DOHH2 (cell line): ENCODE measurements around the gene AVPR1B.

ENCODE experiments used
- H3F3A ChIP-seq: fragments of 200-600 bp; sonication (generic), shearing (Covaris generic); 2 replicates; pipeline ENCODE4 v1.6.0; 2016; ENCODE audit warnings: antibody characterized with exemption, mild to moderate bottlenecking; ENCODE audit not compliant: control insufficient read depth, insufficient read depth
- H3K27ac ChIP-seq: fragments of 200-600 bp; sonication (generic); 2 replicates; pipeline ENCODE4 v1.5.1; 2014; ENCODE audit warnings: low read depth, mild to moderate bottlenecking, low read length, moderate library complexity
- H3K27me3 ChIP-seq: fragments of 200-600 bp; sonication (generic); 2 replicates; pipeline ENCODE4 v1.6.1; 2014; ENCODE audit warnings: mild to moderate bottlenecking, low read length, mixed read lengths; ENCODE audit not compliant: control insufficient read depth
- H3K36me3 ChIP-seq: fragments of 200-600 bp; sonication (generic); 2 replicates; pipeline ENCODE4 v1.6.1; 2014; ENCODE audit warnings: mild to moderate bottlenecking, low read length, moderate library complexity, mixed read lengths; ENCODE audit not compliant: control insufficient read depth
- H3K4me1 ChIP-seq: fragments of 200-600 bp; sonication (generic); 2 replicates; pipeline ENCODE4 v1.6.1; 2014; ENCODE audit warnings: mild to moderate bottlenecking, low read length, mixed read lengths; ENCODE audit not compliant: control insufficient read depth
- H3K4me2 ChIP-seq: fragments of 200-600 bp; sonication (generic); 2 replicates; pipeline ENCODE4 v1.6.0; 2014; ENCODE audit warnings: mild to moderate bottlenecking, low read length, moderate library complexity
- H3K4me3 ChIP-seq: fragments of 200-600 bp; sonication (generic); 2 replicates; pipeline ENCODE4 v1.5.1; 2014; ENCODE audit warnings: mild to moderate bottlenecking, low read length, mixed read lengths
- H3K79me2 ChIP-seq: fragments of 200-600 bp; sonication (generic); 2 replicates; pipeline ENCODE4 v1.6.1; 2014; ENCODE audit warnings: mild to moderate bottlenecking, low read length, mixed read lengths; ENCODE audit not compliant: control insufficient read depth
- H3K9me2 ChIP-seq: fragments of 200-600 bp; sonication (generic); replicated peaks from 2 replicates; pipeline ENCODE4 v1.6.1; 2014; ENCODE audit warnings: mild to moderate bottlenecking, low read length, mixed read lengths; ENCODE audit not compliant: control insufficient read depth
- H3K9me3 ChIP-seq: fragments of 200-600 bp; sonication (generic); 2 replicates; pipeline ENCODE4 v1.6.1; 2014; ENCODE audit warnings: antibody characterized with exemption, low read length, mixed read lengths; ENCODE audit not compliant: control insufficient read depth, insufficient read depth
- H4K20me1 ChIP-seq: fragments of 200-600 bp; sonication (generic); 2 replicates; pipeline ENCODE4 v1.6.0; 2014; ENCODE audit warnings: low read depth, mild to moderate bottlenecking, antibody characterized with exemption, low read length, moderate library complexity; ENCODE audit not compliant: control insufficient read depth, insufficient read depth
- CTCF ChIP-seq: fragments of 200-600 bp; sonication (generic); IDR thresholded peaks from one replicate; pipeline ENCODE4 v1.5.1; 2014; ENCODE audit warnings: antibody characterized with exemption, mild to moderate bottlenecking, low read depth, low read length; ENCODE audit not compliant: poor library complexity, severe bottlenecking
- EZH2phosphoT487 ChIP-seq: fragments of 200-600 bp; sonication (generic); IDR thresholded peaks from 2 replicates; pipeline ENCODE4 v1.6.1; 2017; ENCODE audit warnings: borderline replicate concordance, mild to moderate bottlenecking, antibody characterized with exemption, low read length, moderate library complexity, mixed read lengths

The AVPR1B gene

GRCh38 chr1:206107168-206107544, 10.0 kb downstream of the AVPR1B start:
- no peaks in the 10 kb centered on the region for H3K36me3 ChIP-seq
- H3K4me3 ChIP-seq = no peak overlapping the region
- H3K79me2 ChIP-seq = no peaks in the 10 kb centered on the region
- H3K27ac ChIP-seq = no peak overlapping the region
- TF ChIP-seq CTCF (no peak), EZH2phosphoT487 (no peak)
- no peaks in the 10 kb centered on the region for H3K4me1 ChIP-seq
- H3K9me2 ChIP-seq = no peaks in the 10 kb centered on the region
- H3K4me2 ChIP-seq = no peak overlapping the region
- no peaks in the 10 kb centered on the region; the same call in 1 of the 2 replicates for H3F3A ChIP-seq
- peaks cover 5% of the 10 kb centered on the region; the same call in 1 of the 2 replicates for H3K27me3 ChIP-seq
- H3K9me3 ChIP-seq = no peaks in the 10 kb centered on the region
- H4K20me1 ChIP-seq = no peaks in the 10 kb centered on the region

- Histone ChIP-seq H3K4me2 (no peak overlapping the region), H3K4me1 (no peaks in the 10 kb centered on the region), H3K9me2 (no peaks in the 10 kb centered on the region), H3K79me2 (no peaks in the 10 kb centered on the region), H3K27ac (no peak overlapping the region), H3K36me3 (no peaks in the 10 kb centered on the region), H3K4me3 (no peak overlapping the region), H3F3A (no peaks in the 10 kb centered on the region; the same call in 1 of the 2 replicates), H4K20me1 (no peaks in the 10 kb centered on the region), H3K27me3 (peaks cover 5% of the 10 kb centered on the region; the same call in 1 of the 2 replicates), H3K9me3 (no peaks in the 10 kb centered on the region)
- no peak for TF ChIP-seq EZH2phosphoT487
- peak; percentile 91 for TF ChIP-seq CTCF
Measured at GRCh38 chr1:206106328-206107167, 10.6 kb downstream of the AVPR1B start.

GRCh38 chr1:206105464-206105995, 11.7 kb downstream of the AVPR1B start:
- Histone ChIP-seq H3K36me3 (no peaks in the 10 kb centered on the region), H3K79me2 (no peaks in the 10 kb centered on the region), H3K4me3 (no peak overlapping the region), H3K9me2 (no peaks in the 10 kb centered on the region), H3K9me3 (no peaks in the 10 kb centered on the region), H3F3A (no peaks in the 10 kb centered on the region; the same call in 1 of the 2 replicates), H3K4me2 (no peak overlapping the region), H3K27ac (no peak overlapping the region), H4K20me1 (no peaks in the 10 kb centered on the region), H3K27me3 (peaks cover 5% of the 10 kb centered on the region; the same call in 1 of the 2 replicates), H3K4me1 (peaks cover 2% of the 10 kb centered on the region; the same call in 1 of the 2 replicates)
- TF ChIP-seq CTCF (no peak), EZH2phosphoT487 (no peak)
